GM18511 (cell line): ENCODE measurements around the gene OR51E1.

ENCODE experiments used
- ATAC-seq: cut with Tn5 transposase; IDR thresholded peaks from one replicate; pipeline ENCODE4 v1.9.1; 2021; ENCODE audit warnings: mild to moderate bottlenecking, moderate library complexity; ENCODE audit not compliant: unreplicated experiment

The OR51E1 gene

GRCh38 chr11:4704790-4705334, 61.1 kb downstream of the OR51E1 start:
- no peak for ATAC-seq
